GM19397 (cell line): ENCODE results near the gene SLC35F4.
"Not testable (repeated sequence)": the region's sequence is repeated elsewhere in the genome, so short reads cannot be mapped to it uniquely, and the experiment has no call there.

Experiments
- ATAC-seq: cut with Tn5 transposase; IDR thresholded peaks from one replicate; pipeline ENCODE4 v1.9.1; 2021; ENCODE audit warnings: mild to moderate bottlenecking, moderate library complexity; ENCODE audit not compliant: unreplicated experiment

SLC35F4 gene

DNA sequence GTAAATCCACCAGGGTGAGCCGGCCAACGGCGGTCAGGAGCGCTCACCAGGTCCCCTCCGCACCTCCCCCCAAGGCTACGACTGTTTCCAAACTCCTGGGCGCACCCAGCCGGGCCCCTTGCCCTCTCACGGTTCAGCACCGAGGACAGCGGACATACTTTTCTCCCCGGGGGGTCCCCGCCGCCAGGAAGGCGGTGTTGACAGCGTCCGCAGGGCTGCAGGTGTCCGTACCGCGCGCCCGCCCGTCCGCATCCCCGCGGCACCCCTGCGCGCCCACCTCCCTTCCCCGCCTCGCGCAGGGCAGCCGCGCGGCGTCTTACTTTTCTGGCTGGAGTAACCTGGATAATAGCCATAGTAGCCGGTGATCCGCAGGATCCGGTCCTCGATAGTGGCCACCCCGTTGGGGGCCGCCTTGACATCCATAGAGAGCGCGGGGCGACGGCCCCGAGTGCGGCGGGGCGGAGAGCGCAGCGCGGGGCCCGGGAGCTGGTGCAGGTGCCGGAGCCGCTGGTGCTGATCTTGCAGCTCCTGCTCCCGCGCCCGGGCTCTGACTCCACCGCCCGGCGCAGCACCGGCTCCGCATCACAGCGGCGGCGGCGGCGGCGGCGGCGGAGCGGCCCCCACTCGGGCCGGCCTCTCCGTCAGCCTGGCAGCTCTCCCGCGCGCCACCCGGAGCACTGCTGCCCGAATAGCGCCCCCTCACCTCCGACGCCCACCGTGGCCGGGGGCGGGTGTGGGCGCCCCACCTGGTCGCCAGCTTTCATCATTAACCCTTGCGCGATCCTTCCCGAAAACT lies at the start of gene SLC35F4:
SLC35F4 (minus strand) TSS at position 690 of the 796 bp plus-strand sequence.
- no peak for ATAC-seq

DNA sequence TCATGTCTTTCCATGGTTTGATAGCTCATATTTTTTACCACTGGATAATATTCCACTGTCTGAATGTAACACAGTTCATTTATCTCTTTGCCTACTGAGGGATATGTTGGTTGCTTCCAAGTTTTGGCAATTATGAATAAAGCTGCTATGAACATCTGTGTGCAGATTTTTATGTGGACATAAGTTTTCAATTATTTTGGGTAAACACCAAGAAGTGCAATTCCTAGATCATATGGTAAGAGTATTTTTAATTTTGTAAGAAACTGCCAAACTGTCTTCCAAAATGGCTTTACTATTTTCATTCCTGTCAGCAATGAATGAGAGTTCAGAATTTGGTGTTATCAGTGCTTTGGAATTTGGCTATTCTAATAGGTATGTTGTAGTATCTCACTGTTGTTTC lies 43.7 kb upstream of the SLC35F4 start:
- no peak for ATAC-seq

DNA sequence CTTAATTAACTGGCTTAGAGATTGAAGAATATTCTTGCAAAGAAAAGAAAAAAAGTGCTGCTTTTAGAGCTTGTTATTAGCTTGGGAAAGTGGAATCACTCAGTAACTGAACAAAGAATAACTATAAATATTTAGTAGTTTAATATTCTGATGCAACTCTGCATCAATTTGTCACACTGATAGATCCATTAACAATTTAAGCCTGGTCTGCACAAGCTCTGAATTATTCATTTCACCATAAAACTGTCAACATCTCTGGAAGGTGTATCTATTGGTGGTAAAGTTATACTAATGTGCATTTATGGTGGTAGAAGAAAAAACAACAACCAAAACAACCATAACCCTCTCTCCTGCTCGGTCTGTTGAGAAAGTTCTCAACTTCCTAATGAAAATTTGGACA lies 38.1 kb upstream of the SLC35F4 start:
- ATAC-seq = no peak

DNA sequence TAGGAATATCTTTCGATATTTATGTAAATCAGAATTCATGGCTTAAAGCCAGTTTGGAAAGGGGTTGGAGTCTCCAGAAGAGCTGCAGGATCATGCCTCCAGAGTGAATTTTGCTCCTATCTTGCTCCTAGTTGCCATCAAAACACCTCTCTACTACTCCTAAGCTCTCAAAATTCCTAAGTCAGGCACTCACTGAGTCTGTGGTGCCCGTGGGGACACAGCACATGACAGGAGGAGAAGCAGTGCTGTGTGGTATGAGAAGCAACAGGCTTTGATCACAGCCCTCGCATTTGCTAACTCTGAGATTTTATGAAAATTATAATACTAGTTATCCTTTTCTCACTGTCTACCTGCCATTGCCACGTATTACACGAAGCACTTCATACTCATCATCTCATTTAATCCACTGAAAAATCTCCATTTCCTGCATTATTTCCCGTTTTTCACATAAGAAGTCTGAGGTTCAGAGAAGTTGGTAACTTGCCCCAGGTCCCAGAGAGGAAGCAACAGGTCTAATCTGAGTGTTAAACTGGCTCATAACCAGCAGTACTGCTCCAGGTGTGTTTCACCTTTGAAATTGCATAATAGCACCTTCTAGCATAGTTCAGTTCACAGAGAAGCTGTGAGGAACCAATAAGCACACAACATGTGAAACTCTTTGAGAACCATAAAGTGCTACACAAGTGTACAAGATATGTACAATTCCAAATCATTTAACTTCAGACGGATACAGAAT lies 33.1 kb upstream of the SLC35F4 start:
- no peak for ATAC-seq

DNA sequence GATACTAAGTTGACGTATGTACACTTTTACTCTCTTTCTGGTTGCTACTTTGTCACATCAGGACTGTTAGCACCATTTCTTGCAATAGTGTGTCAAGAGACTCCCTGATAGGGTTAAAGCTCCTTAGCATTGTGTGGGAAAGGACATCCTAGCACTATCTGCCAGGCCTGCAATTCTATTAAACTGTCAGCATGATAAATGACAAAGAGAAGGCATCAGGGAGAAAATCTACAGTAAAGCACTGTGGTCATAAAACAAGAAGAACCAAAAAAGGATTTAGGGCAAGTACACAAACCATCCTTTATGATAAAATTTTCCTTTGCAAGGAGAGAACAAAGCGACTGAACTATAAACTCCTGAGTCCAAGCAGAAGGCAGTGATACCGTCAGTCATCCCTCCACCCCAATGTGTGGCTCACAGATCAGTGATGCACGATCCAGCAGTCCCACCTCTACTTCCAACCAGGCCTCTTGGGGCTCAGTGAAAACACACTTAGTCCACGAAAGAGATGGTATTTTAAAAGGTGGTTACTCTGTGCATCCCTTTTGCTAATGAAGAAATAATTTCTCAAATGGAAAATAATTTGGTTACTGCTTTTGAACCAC lies 31.4 kb upstream of the SLC35F4 start:
- no peak for ATAC-seq

DNA sequence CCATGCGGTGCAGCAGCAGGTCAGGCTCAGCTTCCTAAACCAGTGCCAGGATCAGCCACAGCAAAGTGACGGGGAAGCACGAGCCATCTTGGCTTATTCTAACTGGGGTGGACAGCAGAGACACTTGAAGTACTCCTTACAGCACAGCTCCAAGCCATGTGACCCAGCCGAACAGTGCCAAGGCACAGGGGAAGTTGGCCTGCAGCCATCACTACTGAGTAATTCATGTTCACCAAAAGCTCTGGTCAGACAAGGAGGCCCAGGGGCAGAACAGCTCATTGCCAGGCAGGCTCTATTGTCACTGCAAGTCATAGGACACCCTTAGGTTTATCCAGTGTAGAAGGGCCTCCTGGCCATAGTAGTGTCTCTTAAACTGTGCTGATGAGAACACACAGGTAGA lies 23.4 kb upstream of the SLC35F4 start:
- no peak for ATAC-seq

DNA sequence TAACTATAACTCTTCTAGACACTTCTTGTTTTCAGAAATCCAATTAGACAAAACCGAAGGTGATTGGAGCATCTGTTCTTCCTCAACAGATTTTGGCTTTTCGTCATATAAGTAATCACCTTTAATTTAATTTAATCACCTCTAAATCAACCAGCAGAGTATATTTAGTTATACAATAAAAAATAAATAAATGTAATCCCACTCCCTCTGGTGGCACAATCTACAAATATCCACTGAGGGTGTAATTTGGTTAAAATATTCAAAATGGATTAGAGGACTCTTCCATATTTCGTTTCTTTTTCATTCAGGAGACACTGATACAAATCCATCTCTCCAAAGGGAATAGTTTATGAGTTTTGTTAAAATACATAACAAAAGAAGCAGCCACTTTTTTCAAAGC lies 18.3 kb upstream of the SLC35F4 start:
- no peak for ATAC-seq

DNA sequence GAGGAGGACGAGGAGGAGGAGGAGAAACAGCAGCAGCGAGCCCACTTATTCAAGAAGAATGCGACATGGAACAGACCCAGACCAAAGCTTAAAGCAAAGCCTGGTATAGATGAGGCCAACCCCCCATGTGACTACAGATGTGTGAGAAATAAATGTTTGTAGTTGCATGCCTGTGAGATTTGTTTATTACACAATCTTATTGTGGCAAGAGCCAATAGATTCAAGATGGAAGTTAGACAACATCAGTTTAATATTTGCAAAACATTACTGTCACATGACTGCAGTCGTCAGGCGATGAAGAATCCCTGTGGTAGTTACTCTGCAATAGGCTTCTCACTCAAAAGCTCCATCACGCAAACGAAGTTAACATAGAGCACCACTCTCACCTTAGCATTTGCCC lies 17.2 kb upstream of the SLC35F4 start:
- ATAC-seq = no peak

DNA sequence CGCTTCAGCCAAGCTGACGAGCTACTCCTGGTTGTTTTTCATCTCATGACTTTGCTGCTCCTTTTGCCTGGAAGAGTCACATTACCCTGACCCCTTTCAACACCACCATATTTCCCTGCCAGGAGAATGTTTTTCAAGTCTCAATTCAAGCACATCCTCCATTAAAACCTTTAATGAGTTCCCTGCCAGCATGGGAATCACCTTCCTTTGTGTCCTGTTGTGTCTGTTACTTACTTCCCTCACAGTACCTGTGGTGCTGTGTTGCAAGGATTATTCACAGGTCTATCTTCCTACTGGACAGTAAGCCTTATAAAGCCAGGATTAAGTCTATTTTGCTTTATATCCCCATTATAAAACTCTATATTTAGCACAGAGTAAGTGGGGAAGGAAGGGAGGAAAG lies 13.6 kb upstream of the SLC35F4 start:
- no peak for ATAC-seq

DNA sequence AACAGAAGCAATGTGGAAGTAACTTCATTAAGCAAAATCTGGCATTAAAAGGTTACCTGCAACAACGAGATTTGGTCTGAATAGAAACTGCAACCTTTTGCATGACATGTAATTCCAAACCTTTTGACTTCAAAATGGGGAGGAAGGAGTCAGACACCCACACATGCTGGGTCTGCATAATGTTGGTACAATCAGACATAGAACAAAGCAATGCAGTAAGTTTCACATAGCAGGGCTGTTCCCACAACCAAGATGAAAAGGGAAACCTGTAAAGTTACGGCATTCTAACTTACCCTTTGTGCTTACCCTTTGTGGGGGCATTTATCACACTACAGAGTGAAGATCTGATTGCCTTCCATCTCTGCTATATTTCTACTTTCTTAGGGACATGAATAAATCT lies 10.1 kb upstream of the SLC35F4 start:
- no peak for ATAC-seq

DNA sequence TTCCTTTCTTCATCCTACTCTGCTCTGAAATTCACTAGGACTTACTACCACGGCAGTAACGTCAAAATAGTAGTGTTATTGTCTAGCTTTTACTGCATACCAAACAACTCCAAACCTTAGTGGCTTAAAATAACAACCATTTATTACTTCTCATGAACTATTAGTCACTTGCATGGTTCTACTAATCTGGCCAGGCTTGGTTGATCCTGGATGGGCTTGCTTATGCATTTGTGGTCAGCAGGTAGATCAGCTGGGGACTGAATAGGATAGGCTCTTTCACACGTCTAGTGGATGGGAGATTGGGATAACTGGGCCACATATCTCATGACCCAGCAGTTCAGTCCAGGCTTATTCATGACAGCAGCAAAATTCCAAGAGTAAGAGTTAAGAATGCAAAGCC lies 9.4 kb upstream of the SLC35F4 start:
- ATAC-seq = no peak

DNA sequence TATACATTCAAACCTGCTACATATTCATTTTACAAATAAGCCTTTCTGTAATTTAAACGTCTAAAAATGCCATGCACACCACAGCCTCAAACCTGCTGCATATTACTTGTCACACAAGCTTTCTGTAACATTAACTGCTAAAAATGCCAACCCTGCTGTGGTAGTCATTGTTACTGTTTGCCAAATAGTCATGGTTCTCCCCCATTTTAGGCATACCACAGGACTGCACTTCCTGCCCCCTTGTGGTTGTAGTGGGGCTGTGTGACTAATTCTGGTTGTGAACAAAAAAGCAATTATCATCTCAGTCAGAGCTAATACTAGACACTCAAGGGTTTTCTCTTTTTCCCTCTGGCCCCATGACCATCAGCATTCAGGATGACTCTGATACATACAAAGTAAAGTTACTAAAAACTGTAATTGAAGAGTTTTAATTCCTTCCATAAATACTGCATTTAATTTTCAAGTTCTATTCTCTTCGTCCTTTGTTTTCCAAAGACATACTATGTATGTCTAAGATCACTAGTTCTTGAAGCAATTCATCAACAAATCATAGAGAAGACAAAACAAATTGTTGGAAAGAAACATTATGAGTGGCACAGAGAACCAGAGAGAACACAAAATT lies 5.7 kb upstream of the SLC35F4 start:
- peak; percentile 67 for ATAC-seq

DNA sequence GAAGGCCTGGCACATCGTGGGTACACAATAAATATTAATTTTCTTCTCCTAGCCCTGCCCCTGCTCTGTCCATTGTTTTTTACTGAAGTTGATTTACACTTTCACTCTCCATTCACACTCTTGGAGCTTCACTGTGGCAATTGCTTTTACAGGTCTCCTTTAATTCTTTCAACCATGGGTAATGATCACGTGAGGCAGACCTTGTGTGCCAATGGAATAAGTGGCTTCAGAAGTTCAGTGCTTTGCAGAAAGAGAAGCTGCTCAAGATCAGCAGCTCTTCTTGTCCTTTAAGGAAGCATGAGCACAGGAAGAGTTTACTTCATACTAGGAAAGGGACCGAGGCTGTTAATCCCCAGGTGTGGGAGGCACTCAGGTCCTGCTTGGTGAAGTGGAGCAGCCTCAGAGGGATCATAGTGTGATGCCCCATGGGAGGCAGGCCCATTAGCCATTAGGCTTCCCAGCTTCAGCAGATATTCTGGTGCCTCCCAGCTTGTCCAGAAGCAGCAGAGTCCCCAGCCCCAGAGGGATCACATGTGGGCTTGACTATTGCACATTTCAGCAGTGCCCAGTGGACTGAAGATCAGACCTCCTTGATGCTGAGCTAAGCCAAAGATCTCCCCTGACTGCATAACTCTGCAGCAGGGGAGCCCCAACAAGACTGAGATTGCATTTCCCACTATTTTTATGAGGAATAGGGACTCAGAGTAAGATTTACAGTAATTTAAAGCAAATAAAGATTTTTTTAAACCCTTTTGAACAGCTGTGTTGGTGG lies 5.0 kb upstream of the SLC35F4 start:
- ATAC-seq = no peak

DNA sequence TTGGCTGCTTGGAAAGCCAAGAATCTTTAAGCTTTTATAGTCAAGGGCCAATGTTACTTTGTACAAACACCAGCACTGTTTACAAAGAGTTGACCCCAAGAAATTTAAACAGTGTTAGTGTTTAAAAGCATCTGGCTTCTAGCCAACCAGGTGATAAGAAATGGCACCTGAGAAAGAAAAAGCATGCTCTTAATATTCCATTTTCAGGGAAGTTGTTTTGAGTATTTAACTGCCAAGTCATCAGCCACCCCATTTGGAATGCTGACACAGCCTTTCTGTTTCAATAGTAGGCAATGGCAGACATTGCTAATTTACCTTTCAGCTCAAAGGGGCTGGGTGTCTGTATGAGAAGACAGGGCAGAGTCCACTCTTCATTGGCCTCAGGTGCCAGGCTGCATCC lies 3.7 kb upstream of the SLC35F4 start:
- no peak for ATAC-seq

DNA sequence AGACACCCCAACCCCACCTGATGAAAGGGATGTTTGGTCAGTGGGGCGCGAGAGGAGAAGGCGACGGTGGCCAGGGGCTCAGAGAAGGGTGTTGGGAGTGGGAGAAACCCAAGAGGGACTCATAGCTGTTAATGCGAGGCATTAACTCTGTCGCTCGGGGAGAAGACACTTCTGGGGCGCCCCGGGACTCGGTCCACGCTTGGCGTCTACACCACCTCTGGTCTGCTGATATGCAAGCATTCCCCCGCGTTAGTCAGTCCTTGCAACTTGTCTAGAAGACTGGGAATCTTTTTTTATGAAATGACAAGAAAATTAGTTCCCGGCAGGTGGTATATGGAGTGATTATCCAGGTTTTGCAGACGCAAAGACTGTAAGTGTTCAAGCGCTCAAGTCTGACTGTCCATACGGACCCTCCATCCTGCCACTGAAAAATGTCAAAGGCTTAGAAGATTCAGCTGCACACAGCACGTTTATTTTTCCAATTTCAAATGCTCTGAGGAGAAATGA lies 360 bp upstream of the SLC35F4 start:
- no peak for ATAC-seq

DNA sequence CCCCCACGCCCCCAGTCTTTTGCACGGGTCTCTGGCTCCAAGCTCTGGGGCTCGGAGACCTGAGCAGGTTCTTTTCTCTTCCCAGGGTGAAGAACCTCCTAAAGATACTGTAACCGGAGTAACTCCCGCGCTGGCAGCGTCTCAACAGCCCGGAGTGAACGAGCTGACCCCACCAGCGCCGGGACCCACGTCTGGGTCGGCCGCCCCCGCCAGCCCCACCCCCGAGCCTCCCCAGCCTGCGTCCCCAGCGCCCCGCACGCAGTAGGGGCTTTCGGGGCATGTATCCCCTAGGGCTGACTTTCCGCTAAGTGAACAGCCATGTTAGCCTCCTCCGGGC lies 858 bp downstream of the SLC35F4 start:
- no peak for ATAC-seq

DNA sequence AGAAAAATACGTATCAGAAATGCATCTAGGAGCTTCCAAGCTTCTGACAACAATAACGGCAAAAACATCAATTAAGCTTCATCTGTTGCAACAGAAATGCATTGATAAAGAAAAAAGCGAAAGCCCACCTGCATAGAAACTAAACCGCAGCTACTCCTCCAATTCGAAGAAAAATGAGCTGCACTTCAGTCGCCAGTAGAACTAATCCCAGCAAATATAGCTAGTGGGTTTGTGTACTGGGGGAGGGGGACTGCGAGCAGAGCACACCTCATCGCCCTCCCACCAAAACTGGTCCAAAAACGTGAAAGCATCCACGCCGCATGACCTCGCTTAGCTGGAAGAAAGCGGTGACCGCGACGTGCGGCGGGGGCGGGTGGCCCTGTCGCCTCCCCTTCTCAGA lies 1.2 kb downstream of the SLC35F4 start:
- ATAC-seq = no peak

DNA sequence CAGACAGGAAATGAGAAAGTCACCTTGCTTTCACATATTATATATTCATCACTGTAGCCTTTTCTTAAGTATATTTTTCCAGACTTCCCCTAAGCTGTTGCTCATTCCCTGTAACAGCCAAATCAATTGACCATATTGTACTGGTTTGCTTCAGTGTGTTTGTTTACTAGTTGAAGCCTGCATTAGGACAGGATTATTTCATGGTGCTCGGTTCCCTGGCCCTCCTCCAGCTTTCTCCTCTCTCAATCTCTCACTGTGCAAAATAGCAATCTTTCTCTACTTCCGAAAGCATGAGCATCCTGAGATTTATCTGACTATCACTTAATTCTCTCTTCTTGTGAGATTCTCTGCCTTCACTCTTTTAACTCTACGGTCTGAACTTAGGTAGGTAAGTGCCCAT lies 2.4 kb downstream of the SLC35F4 start:
- ATAC-seq = no peak

DNA sequence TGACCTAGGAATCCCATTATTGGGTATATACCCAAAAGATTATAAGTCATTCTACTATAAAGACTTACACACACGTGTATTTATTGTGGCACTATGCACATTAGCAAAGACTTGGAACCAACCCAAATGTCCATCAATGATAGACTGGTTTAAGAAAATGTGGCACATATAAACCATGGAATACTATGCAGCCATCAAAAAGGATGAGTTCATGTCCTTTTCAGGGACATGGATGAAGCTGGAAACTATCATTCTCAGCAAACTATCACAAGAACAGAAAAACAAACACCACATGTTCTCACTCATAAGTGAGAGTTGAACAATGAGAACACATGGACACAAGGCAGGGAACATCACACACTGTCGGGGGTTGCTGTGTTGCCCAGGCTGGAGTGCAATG lies 10.2 kb downstream of the SLC35F4 start:
- not testable (repeated sequence) for ATAC-seq

DNA sequence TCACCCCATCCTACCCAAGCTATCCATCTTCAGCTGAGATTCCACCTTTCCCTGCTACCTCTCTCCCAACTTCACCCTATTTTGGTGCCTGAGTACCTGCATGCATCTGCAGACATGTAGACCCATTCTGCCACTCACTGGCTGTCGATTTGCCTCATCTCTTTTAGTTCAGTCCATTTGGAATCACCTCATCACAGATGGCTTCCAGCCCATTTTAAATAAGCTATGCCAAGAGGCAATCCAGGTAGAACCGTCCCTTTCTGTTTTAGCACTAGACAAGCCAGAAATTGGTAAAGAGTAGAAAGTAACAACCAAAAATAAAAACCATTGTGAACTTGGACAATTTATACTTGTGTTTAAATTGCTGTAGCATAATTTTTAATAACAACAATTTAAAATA lies 11.3 kb downstream of the SLC35F4 start:
- no peak for ATAC-seq

DNA sequence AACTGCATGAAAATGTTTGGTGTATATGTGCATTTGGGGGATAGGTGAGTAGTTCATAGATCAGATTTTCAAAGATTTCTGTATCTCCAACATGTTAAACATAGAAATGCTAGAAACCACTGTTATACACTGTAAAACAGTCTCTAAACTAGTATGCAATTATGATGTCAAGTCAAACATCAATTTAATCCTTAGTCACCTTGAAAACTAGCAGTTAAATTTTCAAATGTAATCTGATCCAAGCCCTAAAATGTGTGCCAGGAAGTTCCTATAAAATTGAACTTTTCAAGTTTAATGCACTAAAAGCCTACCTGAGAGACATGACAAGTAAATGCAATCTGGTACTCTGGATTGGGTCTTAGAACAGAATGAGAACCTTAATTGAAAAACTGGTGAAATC lies 14.5 kb downstream of the SLC35F4 start:
- ATAC-seq = no peak
